WTC11 (cell line): ENCODE measurements around the gene CAMK2N2. TPM values are rescaled to one million over a fixed set of nuclear protein-coding genes. Genes with fewer than 3 reads are reported as not detected.
A peak's percentile ranks its signal among the peaks of the same experiment; 100 is the strongest.

Experiments used
- ATAC-seq: fragments of 200-7000 bp; cut with Tn5 transposase; 2 replicates; pipeline ENCODE4 v1.10.0; 2021; ENCODE audit warnings: mild to moderate bottlenecking, moderate library complexity
- CTCF ChIA-PET: fragments of 300-600 bp; sonication (Branson Sonifier 250); formaldehyde crosslinking; loops from one replicate; lab custom pipeline; 2021; ENCODE audit warnings: antibody characterized with exemption; lab: Charles Lee
- POLR2A ChIA-PET: fragments of 350-600 bp; sonication (Branson Sonifier 250); formaldehyde crosslinking; loops from one replicate; lab custom pipeline; 2021; ENCODE audit warnings: antibody characterized with exemption; lab: Charles Lee
- DNase-seq: peaks from one replicate; pipeline ENCODE4 v3.0.0; 2021; ENCODE audit warnings: low spot score
- H3K27ac Mint-ChIP-seq: 2 replicates; pipeline ENCODE4 v1.8.0; 2021; ENCODE audit warnings: mixed read lengths
- H3K27me3 Mint-ChIP-seq: 2 replicates; pipeline ENCODE4 v1.8.0; 2021; ENCODE audit warnings: low read depth, mild to moderate bottlenecking, moderate library complexity, mixed read lengths
- H3K36me3 Mint-ChIP-seq: 2 replicates; pipeline ENCODE4 v1.8.0; 2021; ENCODE audit warnings: mixed read lengths
- H3K4me1 Mint-ChIP-seq: 2 replicates; pipeline ENCODE4 v1.8.0; 2022; ENCODE audit warnings: mixed read lengths
- H3K4me3 Mint-ChIP-seq: 2 replicates; pipeline ENCODE4 v1.8.0; 2021; ENCODE audit warnings: mild to moderate bottlenecking, moderate library complexity, mixed read lengths
- H3K9me3 Mint-ChIP-seq: 2 replicates; pipeline ENCODE4 v1.8.0; 2021; ENCODE audit warnings: mixed read lengths
- ARID4B ChIP-seq: sonication (generic); formaldehyde crosslinking; IDR thresholded peaks from 2 replicates; pipeline ENCODE4 v1.8.0; 2023; ENCODE audit warnings: missing genetic modification reagents, mild to moderate bottlenecking, borderline replicate concordance
- CDX4 ChIP-seq: fragments of 250-450 bp; sonication (Bioruptor Pico); IDR thresholded peaks from 2 replicates; pipeline ENCODE4 v1.9.0; 2021; ENCODE audit warnings: moderate library complexity, mild to moderate bottlenecking, inconsistent platforms, borderline replicate concordance
- ELF4 ChIP-seq: sonication (generic); formaldehyde crosslinking; IDR thresholded peaks from 2 replicates; pipeline ENCODE4 v1.8.1; 2022; ENCODE audit warnings: low read depth, mild to moderate bottlenecking, moderate library complexity, missing genetic modification reagents
- NFE2L1 ChIP-seq: sonication (generic); formaldehyde crosslinking; IDR thresholded peaks from 2 replicates; pipeline ENCODE4 v1.8.1; 2023; ENCODE audit warnings: missing genetic modification reagents
- PREB ChIP-seq: sonication (generic); formaldehyde crosslinking; IDR thresholded peaks from 2 replicates; pipeline ENCODE4 v1.8.1; 2022; ENCODE audit warnings: mild to moderate bottlenecking, missing genetic modification reagents, moderate library complexity, borderline replicate concordance
- SMAD3 ChIP-seq: sonication (generic); formaldehyde crosslinking; IDR thresholded peaks from 2 replicates; pipeline ENCODE4 v1.8.0; 2022; ENCODE audit warnings: missing genetic modification reagents, mild to moderate bottlenecking, borderline replicate concordance
- SMAD4 ChIP-seq: sonication (generic); formaldehyde crosslinking; IDR thresholded peaks from 2 replicates; pipeline ENCODE4 v1.8.0; 2022; ENCODE audit warnings: mild to moderate bottlenecking, missing genetic modification reagents
- USF1 ChIP-seq: sonication (generic); formaldehyde crosslinking; IDR thresholded peaks from 2 replicates; pipeline ENCODE4 v1.8.0; 2022; ENCODE audit warnings: mild to moderate bottlenecking, missing genetic modification reagents
- ZBTB21 ChIP-seq: sonication (generic); formaldehyde crosslinking; IDR thresholded peaks from 2 replicates; pipeline ENCODE4 v1.8.1; 2023; ENCODE audit warnings: mild to moderate bottlenecking, missing genetic modification reagents, borderline replicate concordance
- ZNF232 ChIP-seq: sonication (generic); formaldehyde crosslinking; IDR thresholded peaks from 2 replicates; pipeline ENCODE4 v1.8.0; 2022; ENCODE audit warnings: mild to moderate bottlenecking, missing genetic modification reagents
- ZNF671 ChIP-seq: fragments of 250-450 bp; sonication (Bioruptor Pico); IDR thresholded peaks from 2 replicates; pipeline ENCODE4 v1.8.0; 2021; ENCODE audit warnings: mild to moderate bottlenecking
- total RNA-seq: library from RNA; stranded (reverse); gene quantifications from 3 replicates; pipeline ENCODE4 v1.2.3, GENCODE V29; 2021
- TF ChIP-seq, protein P1 (sequence below): fragments of 200-600 bp; IDR thresholded peaks from 2 replicates; pipeline ENCODE4 v1.8.0; 2022; ENCODE audit warnings: antibody characterized with exemption

CAMK2N2 gene
- total RNA-seq, 1 experiment from 2014 or later = 10.5 TPM

- POLR2A ChIA-PET = interaction anchor here (0.6 kb wide), 1 partner anchor 835 kb away, joined by 4 read pairs; no protein-coding TSS in a partner anchor
- ATAC-seq (no peak), DNase-seq (no peak)
- H3K4me1 Mint-ChIP-seq = peaks cover 12% of the 10 kb centered on the region
- H3K4me3 Mint-ChIP-seq = peak overlapping the region; percentile 78
- TF ChIP-seq SMAD4 (no peak), ZBTB21 (CRISPR knock-in tag) (0 out of 2 replicates have a peak, but pooled peaks have one; percentile 52)
- H3K27ac Mint-ChIP-seq = no peak overlapping the region
- H3K27me3 Mint-ChIP-seq = peaks cover 76% of the 10 kb centered on the region
- peaks cover 6% of the 10 kb centered on the region for H3K9me3 Mint-ChIP-seq
- peaks cover 3% of the 10 kb centered on the region; the same call in 1 of the 2 replicates for H3K36me3 Mint-ChIP-seq
- CTCF ChIA-PET = interaction anchor here (0.7 to 4.4 kb wide), 7 partner anchors 8 to 77 kb away, joined by 3 to 23 read pairs (median 5); partner anchors contain the start of genes ABCF3 and EEF1AKMT4
Observed at GRCh38 chr3:184262764-184263179, 1.4 kb upstream of the CAMK2N2 start.

DNA sequence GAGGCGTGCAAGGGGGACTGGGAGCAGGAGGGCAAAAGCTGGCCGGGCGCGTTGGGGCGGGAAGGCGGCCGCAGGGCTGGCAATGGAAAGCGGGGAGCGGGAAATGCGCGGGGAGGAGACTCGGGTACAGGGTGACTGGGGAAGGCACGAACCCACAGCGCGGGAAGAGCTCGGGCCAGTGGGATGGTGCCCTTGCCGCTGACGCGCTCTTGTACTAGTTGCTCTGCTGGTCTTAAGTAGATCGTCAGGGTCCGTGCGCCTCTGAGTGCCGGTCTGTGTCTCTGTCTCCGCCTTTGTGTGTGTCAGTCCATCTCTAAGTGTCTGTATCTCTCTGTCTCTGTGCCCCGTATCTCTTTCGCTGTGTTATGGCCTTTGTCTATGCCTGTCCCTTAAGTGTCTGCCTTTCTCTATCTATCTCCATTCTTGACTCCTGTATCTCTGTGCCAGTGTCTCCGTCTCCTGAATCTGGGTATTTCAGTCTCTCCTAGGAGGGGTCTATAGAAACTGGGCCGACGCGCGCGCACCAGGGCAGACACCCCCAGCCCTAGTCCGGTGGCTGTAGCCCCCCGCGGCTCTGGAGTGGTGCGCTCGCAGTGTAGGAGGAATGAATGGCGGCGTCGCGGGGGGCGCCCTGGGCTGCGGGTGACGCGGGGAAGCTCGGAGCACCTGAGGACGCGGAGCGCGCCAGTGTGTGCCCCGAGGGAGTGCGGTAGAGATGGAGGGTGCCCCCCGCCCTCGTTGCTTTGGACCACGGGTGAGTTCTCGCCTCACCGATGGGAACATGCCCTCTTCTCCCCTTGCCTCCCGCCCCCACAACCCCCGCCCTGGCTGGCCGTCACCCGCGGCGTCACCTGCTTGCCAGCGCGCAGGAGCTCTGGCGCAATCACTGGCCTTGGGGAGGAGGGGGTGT is 756 bp upstream of the CAMK2N2 start:
- Mint-ChIP-seq H3K27me3 (peaks cover 76% of the 10 kb centered on the region), H3K4me3 (peak overlapping the region; percentile 78), H3K27ac (peak overlapping the region; percentile 12; the same call in 1 of the 2 replicates), H3K4me1 (peaks cover 12% of the 10 kb centered on the region), H3K9me3 (peaks cover 1% of the 10 kb centered on the region), H3K36me3 (peaks cover 3% of the 10 kb centered on the region; the same call in 1 of the 2 replicates)
- POLR2A ChIA-PET = interaction anchor here (0.6 kb wide), 2 partner anchors 253 to 834 kb away, joined by 4 read pairs; no protein-coding TSS in a partner anchor
- DNase-seq (peak; percentile 36), ATAC-seq (peak; percentile 25)
- TF ChIP-seq, protein P1, sequence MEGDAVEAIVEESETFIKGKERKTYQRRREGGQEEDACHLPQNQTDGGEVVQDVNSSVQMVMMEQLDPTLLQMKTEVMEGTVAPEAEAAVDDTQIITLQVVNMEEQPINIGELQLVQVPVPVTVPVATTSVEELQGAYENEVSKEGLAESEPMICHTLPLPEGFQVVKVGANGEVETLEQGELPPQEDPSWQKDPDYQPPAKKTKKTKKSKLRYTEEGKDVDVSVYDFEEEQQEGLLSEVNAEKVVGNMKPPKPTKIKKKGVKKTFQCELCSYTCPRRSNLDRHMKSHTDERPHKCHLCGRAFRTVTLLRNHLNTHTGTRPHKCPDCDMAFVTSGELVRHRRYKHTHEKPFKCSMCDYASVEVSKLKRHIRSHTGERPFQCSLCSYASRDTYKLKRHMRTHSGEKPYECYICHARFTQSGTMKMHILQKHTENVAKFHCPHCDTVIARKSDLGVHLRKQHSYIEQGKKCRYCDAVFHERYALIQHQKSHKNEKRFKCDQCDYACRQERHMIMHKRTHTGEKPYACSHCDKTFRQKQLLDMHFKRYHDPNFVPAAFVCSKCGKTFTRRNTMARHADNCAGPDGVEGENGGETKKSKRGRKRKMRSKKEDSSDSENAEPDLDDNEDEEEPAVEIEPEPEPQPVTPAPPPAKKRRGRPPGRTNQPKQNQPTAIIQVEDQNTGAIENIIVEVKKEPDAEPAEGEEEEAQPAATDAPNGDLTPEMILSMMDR = no peak
- TF ChIP-seq CDX4 (no peak), PREB (CRISPR knock-in tag) (no peak), ELF4 (CRISPR knock-in tag) (no peak), ARID4B (0 out of 2 replicates have a peak, but pooled peaks have one; percentile 54), ZNF232 (peak; percentile 18; the same call in 1 of the 2 replicates), USF1 (CRISPR knock-in tag) (0 out of 2 replicates have a peak, but pooled peaks have one; percentile 20), SMAD3 (no peak), NFE2L1 (no peak), ZNF671 (no peak)
- CTCF ChIA-PET = interaction anchor here (0.7 to 4.4 kb wide), 15 partner anchors 9 to 358 kb away, joined by 3 to 28 read pairs (median 5); partner anchors contain the start of genes ABCC5, ABCF3 and EEF1AKMT4
